Hepatocyte (in vitro differentiated cells): Measurements from ENCODE around the gene KRTAP10-3. TPM values are rescaled to one million over a fixed set of nuclear protein-coding genes. Genes with fewer than 3 reads are reported as not detected.

ENCODE experiments used
- DNase-seq: peaks from one replicate; pipeline ENCODE4 v3.0.0-alpha.2; 2016; ENCODE audit warnings: low spot score
- H2AFZ ChIP-seq: fragments of 200-600 bp; sonication (generic); 2 replicates; pipeline ENCODE4 v1.6.0; 2016; ENCODE audit warnings: antibody characterized with exemption, mild to moderate bottlenecking
- H3K27ac ChIP-seq: fragments of 200-600 bp; sonication (generic); 2 replicates; pipeline ENCODE4 v1.5.1; 2016; ENCODE audit warnings: mild to moderate bottlenecking
- H3K27me3 ChIP-seq: fragments of 200-600 bp; sonication (generic); 2 replicates; pipeline ENCODE4 v1.6.1; 2016
- H3K36me3 ChIP-seq: fragments of 200-600 bp; sonication (generic); replicated peaks from 2 replicates; pipeline ENCODE4 v1.5.1; 2016; ENCODE audit warnings: low read depth; ENCODE audit not compliant: insufficient read depth
- H3K4me1 ChIP-seq: fragments of 200-600 bp; sonication (generic); 2 replicates; pipeline ENCODE4 v1.5.1; 2016; ENCODE audit warnings: mild to moderate bottlenecking, moderate library complexity; ENCODE audit not compliant: insufficient read depth
- H3K4me2 ChIP-seq: fragments of 200-600 bp; sonication (generic); 2 replicates; pipeline ENCODE4 v1.6.0; 2016
- H3K4me3 ChIP-seq: fragments of 200-600 bp; sonication (generic); 2 replicates; pipeline ENCODE4 v1.5.1; 2016; ENCODE audit warnings: mild to moderate bottlenecking
- H3K79me2 ChIP-seq: fragments of 200-600 bp; sonication (generic); 2 replicates; pipeline ENCODE4 v1.6.0; 2017; ENCODE audit warnings: mild to moderate bottlenecking
- H3K9me2 ChIP-seq: fragments of 200-600 bp; sonication (generic); replicated peaks from 2 replicates; pipeline ENCODE4 v1.6.0; 2017; ENCODE audit warnings: mild to moderate bottlenecking; ENCODE audit not compliant: insufficient read depth
- H3K9me3 ChIP-seq: fragments of 200-600 bp; sonication (generic); 2 replicates; pipeline ENCODE4 v1.5.1; 2016; ENCODE audit warnings: low read depth, mild to moderate bottlenecking
- H4K20me1 ChIP-seq: fragments of 200-600 bp; sonication (generic); 2 replicates; pipeline ENCODE4 v1.6.0; 2016; ENCODE audit warnings: mild to moderate bottlenecking; ENCODE audit not compliant: insufficient read depth, poor library complexity, severe bottlenecking
- EZH2 ChIP-seq: fragments of 200-600 bp; sonication (generic); IDR thresholded peaks from 2 replicates; pipeline ENCODE4 v1.6.1; 2016; ENCODE audit warnings: antibody characterized with exemption, mild to moderate bottlenecking, borderline replicate concordance
- EZH2phosphoT487 ChIP-seq: fragments of 200-600 bp; sonication (generic); IDR thresholded peaks from one replicate; pipeline ENCODE4 v1.6.1; 2018; ENCODE audit warnings: antibody characterized with exemption, mild to moderate bottlenecking, low read depth, moderate library complexity; ENCODE audit not compliant: unreplicated experiment, severe bottlenecking
- WGBS: methylation state at CpG from one replicate; pipeline ENCODE4 v1.1.6; 2016; ENCODE audit warnings: low lambda C conversion rate; ENCODE audit errors: missing lambda C conversion rate; 5-methylcytosine and 5-hydroxymethylcytosine counted together
- polyA plus RNA-seq: library from polyadenylated mRNA; unstranded; fragments of >200 nt; fragmentation: Nextera tagmentation; extraction: Ambion mirVana; gene quantifications from 2 replicates; pipeline ENCODE4 v1.2.1, GENCODE V29; 2016
- total RNA-seq: library from RNA; depleted of rRNA; stranded (reverse); fragments of >200 nt; gene quantifications from 2 replicates; pipeline ENCODE4 v1.2.3, GENCODE V29; 2014
- TF ChIP-seq, protein P1 (sequence below): fragments of 200-600 bp; sonication (generic); IDR thresholded peaks from 2 replicates; pipeline ENCODE4 v1.5.1; 2016; ENCODE audit warnings: antibody characterized with exemption, mild to moderate bottlenecking; ENCODE audit not compliant: poor library complexity

KRTAP10-3 gene
- total and polyA plus RNA-seq, 2 experiments from 2014 or later = not detected

DNA sequence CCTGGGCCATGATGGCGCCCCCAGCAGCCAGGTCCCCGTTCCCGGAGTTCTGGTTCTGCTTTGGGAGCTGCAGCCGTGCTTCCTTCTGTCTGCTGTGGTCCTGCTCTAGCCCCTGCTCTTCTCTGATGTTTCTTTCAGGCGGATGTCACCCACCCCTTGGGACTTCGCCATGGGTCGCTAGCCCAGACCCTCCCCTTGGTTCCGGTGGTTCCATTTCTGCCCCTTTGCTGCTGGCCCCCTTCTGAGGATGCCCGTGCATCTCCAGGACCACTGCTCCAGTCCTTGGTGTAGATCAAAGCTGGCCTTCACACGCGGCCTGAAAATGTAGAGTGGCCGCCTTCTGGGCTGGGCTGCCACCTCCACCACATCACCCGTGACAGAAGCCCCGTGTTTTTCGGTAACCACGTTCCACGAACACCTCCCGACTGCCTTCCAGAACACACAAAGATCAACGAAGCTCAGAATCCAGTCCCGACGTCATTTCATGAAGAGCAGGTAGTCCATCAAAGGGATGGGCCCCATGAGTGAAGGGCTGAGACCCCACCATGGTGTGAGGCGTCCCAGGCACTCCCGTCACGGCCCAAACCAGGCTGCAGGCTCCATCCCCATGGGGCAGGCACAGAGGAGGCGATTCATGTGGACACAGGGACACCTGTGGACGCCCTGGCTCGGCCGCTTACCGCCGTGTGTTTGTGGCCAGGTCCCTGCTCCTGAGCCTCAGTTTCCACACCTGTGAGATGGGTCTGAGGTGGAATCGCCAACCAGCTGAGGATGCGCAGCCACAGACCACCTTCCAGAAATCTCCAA is 43.0 kb downstream of the KRTAP10-3 start:
- TF ChIP-seq EZH2phosphoT487 (no peak), EZH2 (no peak)
- TF ChIP-seq, protein P1, sequence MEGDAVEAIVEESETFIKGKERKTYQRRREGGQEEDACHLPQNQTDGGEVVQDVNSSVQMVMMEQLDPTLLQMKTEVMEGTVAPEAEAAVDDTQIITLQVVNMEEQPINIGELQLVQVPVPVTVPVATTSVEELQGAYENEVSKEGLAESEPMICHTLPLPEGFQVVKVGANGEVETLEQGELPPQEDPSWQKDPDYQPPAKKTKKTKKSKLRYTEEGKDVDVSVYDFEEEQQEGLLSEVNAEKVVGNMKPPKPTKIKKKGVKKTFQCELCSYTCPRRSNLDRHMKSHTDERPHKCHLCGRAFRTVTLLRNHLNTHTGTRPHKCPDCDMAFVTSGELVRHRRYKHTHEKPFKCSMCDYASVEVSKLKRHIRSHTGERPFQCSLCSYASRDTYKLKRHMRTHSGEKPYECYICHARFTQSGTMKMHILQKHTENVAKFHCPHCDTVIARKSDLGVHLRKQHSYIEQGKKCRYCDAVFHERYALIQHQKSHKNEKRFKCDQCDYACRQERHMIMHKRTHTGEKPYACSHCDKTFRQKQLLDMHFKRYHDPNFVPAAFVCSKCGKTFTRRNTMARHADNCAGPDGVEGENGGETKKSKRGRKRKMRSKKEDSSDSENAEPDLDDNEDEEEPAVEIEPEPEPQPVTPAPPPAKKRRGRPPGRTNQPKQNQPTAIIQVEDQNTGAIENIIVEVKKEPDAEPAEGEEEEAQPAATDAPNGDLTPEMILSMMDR = no peak
- DNase-seq = no peak
- 92% methylated on average over 32 of the region's 32 CpGs for WGBS
- Histone ChIP-seq H3K9me2 (no peaks in the 10 kb centered on the region), H4K20me1 (no peaks in the 10 kb centered on the region), H3K36me3 (no peaks in the 10 kb centered on the region), H2AFZ (no peak overlapping the region), H3K4me2 (no peak overlapping the region), H3K9me3 (no peaks in the 10 kb centered on the region), H3K27ac (no peak overlapping the region), H3K4me3 (no peak overlapping the region), H3K79me2 (no peaks in the 10 kb centered on the region), H3K4me1 (peaks cover 3% of the 10 kb centered on the region), H3K27me3 (no peaks in the 10 kb centered on the region)

DNA sequence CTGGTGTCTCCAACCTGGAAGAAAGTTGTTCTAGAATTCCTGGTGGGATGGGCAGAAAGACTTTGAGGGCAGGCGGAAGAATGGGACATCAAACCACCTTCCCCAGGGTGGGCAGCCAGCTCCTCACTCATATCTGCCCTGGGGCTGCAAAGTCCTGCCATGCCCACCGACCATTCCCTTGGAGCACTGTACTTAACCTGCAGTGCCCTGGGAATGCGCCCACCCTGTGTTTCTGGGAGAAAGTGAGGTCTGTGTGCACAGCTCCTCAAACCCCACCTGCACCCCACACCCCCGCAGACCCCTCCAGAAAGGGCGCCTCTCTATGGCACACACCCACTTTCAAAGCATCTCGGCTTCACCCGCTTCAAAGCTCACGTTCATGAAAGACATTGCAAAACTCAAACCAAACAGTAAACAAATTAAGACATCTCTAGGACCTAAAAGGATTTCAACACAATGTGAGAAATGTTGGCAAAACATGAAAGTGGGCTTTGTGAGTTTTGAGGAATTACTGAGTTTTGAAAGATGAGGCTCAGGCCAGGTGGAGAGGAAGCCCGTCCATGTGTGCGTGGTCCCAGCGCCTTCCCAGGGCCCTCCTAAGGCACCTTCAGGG is 43.7 kb downstream of the KRTAP10-3 start:
- Histone ChIP-seq H3K9me2 (no peaks in the 10 kb centered on the region), H3K4me1 (peaks cover 3% of the 10 kb centered on the region), H3K27ac (no peak overlapping the region), H3K4me2 (no peak overlapping the region), H3K9me3 (no peaks in the 10 kb centered on the region), H3K27me3 (no peaks in the 10 kb centered on the region), H2AFZ (no peak overlapping the region), H3K79me2 (no peaks in the 10 kb centered on the region), H3K36me3 (no peaks in the 10 kb centered on the region), H4K20me1 (no peaks in the 10 kb centered on the region), H3K4me3 (no peak overlapping the region)
- 75% methylated on average over 10 of the region's 11 CpGs for WGBS
- TF ChIP-seq, protein P1 = no peak
- TF ChIP-seq EZH2 (no peak), EZH2phosphoT487 (no peak)
- no peak for DNase-seq

DNA sequence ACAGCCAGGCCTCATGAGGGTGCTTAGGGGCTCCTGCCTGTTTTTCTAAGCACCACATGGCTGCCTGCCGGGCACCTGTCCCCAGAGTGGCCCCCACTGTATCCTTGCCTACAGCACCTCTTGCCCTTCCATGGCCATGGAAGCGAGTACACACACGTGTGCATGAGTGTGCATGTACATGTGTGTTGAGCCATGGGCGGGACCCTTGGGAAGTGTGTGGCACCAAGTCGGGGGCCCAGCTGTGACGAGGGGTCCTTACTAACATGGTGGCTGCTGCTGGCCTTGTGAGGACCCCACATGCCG is 44.4 kb downstream of the KRTAP10-3 start:
- no peaks in the 10 kb centered on the region for H3K36me3 ChIP-seq
- TF ChIP-seq EZH2phosphoT487 (no peak), EZH2 (no peak)
- TF ChIP-seq, protein P1 = no peak
- no peaks in the 10 kb centered on the region for H3K9me3 ChIP-seq
- H3K4me2 ChIP-seq = no peak overlapping the region
- H2AFZ ChIP-seq = no peak overlapping the region
- H3K9me2 ChIP-seq = no peaks in the 10 kb centered on the region
- no peak overlapping the region for H3K27ac ChIP-seq
- no peaks in the 10 kb centered on the region for H3K27me3 ChIP-seq
- H3K79me2 ChIP-seq = no peaks in the 10 kb centered on the region
- peaks cover 3% of the 10 kb centered on the region for H3K4me1 ChIP-seq
- no peak overlapping the region for H3K4me3 ChIP-seq
- WGBS = 94% methylated on average over 7 of the region's 7 CpGs
- no peaks in the 10 kb centered on the region for H4K20me1 ChIP-seq
- DNase-seq = no peak
